IMR-90 (cell line): ENCODE results near the gene NBEA. TPM values are rescaled to one million over a fixed set of nuclear protein-coding genes. Genes with fewer than 3 reads are reported as not detected.

Experiments
- ATAC-seq: fragments of 200-7000 bp; cut with Tn5 transposase; 2 replicates; pipeline ENCODE4 v1.9.1; 2020; ENCODE audit warnings: low read depth, mild to moderate bottlenecking, moderate library complexity
- BruUV-seq: library from RNA; stranded (reverse); fragments of 400-500 nt; replicated peaks from 2 replicates; lab custom pipeline; 2021; lab: Mats Ljungman, UMichigan
- CTCF ChIA-PET: fragments of 300-600 bp; formaldehyde crosslinking; extraction: SDS; loops from one replicate; lab custom pipeline; 2021; ENCODE audit warnings: antibody characterized with exemption; lab: Yijun Ruan, JAX
- POLR2A ChIA-PET: fragments of 300-600 bp; sonication (Branson Sonifier 250); formaldehyde crosslinking; loops from one replicate; lab custom pipeline; 2022; ENCODE audit warnings: antibody characterized with exemption; ENCODE audit not compliant: unreplicated experiment; lab: Charles Lee
- DNase-seq: peaks from one replicate; pipeline ENCODE4 v3.0.0; 2013
- H2AFZ ChIP-seq: replicated peaks from 2 replicates; pipeline ENCODE3; 2013; ENCODE audit warnings: low read length, mild to moderate bottlenecking; ENCODE audit not compliant: poor library complexity
- H2AK5ac ChIP-seq: 2 replicates; pipeline ENCODE4 v1.6.1; 2013; ENCODE audit warnings: low read depth, low read length, inconsistent platforms
- H2AK9ac ChIP-seq: replicated peaks from 2 replicates; pipeline ENCODE3; 2013; ENCODE audit warnings: mild to moderate bottlenecking, low read depth, low read length, moderate library complexity; ENCODE audit not compliant: poor library complexity
- H2BK120ac ChIP-seq: 2 replicates; pipeline ENCODE4 v1.6.1; 2013; ENCODE audit warnings: low read depth, low read length, inconsistent platforms
- H2BK15ac ChIP-seq: 3 replicates; pipeline ENCODE4 v1.6.1; 2013; ENCODE audit warnings: low read depth, low read length, inconsistent platforms
- H2BK20ac ChIP-seq: 2 replicates; pipeline ENCODE4 v1.6.1; 2013; ENCODE audit warnings: low read depth, mild to moderate bottlenecking, inconsistent platforms, low read length, moderate library complexity
- H2BK5ac ChIP-seq: 2 replicates; pipeline ENCODE4 v1.6.1; 2013; ENCODE audit warnings: mild to moderate bottlenecking, low read depth, low read length, inconsistent platforms; ENCODE audit not compliant: poor library complexity, severe bottlenecking
- H3K14ac ChIP-seq: replicated peaks from 2 replicates; pipeline ENCODE4 v1.6.1; 2013; ENCODE audit warnings: low read depth, low read length, inconsistent platforms
- H3K18ac ChIP-seq: 2 replicates; pipeline ENCODE4 v1.6.1; 2013; ENCODE audit warnings: low read depth, low read length, control low read depth
- H3K23ac ChIP-seq: 2 replicates; pipeline ENCODE4 v1.6.1; 2013; ENCODE audit warnings: low read depth, low read length, inconsistent platforms
- H3K27ac ChIP-seq: 2 replicates; pipeline ENCODE4 v1.5.1; 2013; ENCODE audit warnings: mild to moderate bottlenecking, control low read depth, low read length; ENCODE audit not compliant: insufficient read depth
- H3K27me3 ChIP-seq: 2 replicates; pipeline ENCODE4 v1.6.1; 2013; ENCODE audit warnings: low read length; ENCODE audit not compliant: control insufficient read depth, insufficient read depth
- H3K36me3 ChIP-seq: 2 replicates; pipeline ENCODE4 v1.6.1; 2013; ENCODE audit warnings: low read length, mixed read lengths; ENCODE audit not compliant: control insufficient read depth, insufficient read depth
- H3K4ac ChIP-seq: 2 replicates; pipeline ENCODE4 v1.6.1; 2013; ENCODE audit warnings: low read depth, low read length, inconsistent platforms
- H3K4me1 ChIP-seq: 2 replicates; pipeline ENCODE4 v1.6.1; 2013; ENCODE audit warnings: low read length, mixed read lengths; ENCODE audit not compliant: control insufficient read depth, insufficient read depth
- H3K4me2 ChIP-seq: 2 replicates; pipeline ENCODE4 v1.6.1; 2013; ENCODE audit warnings: low read depth, mild to moderate bottlenecking, control low read depth, low read length, moderate library complexity
- H3K4me3 ChIP-seq: 2 replicates; pipeline ENCODE4 v1.5.1; 2013; ENCODE audit warnings: low read depth, mild to moderate bottlenecking, control low read depth, low read length, moderate library complexity; ENCODE audit not compliant: insufficient read depth
- H3K56ac ChIP-seq: 2 replicates; pipeline ENCODE4 v1.6.1; 2013; ENCODE audit warnings: low read length, inconsistent platforms; ENCODE audit not compliant: insufficient read depth; ENCODE audit errors: extremely low read depth
- H3K79me1 ChIP-seq, 2 experiments: 2 replicates each; pipeline ENCODE4 v1.6.1; 2013; ENCODE audit warnings: low read length in 2 of 2, inconsistent platforms in 1 of 2, low read depth in 1 of 2
- H3K9ac ChIP-seq: 2 replicates; pipeline ENCODE4 v1.6.1; 2013; ENCODE audit warnings: low read depth, low read length, control low read depth
- H3K9me1 ChIP-seq: 2 replicates; pipeline ENCODE4 v1.6.1; 2013; ENCODE audit warnings: low read length, inconsistent platforms; ENCODE audit not compliant: insufficient read depth
- H3K9me3 ChIP-seq: 2 replicates; pipeline ENCODE4 v1.6.1; 2013; ENCODE audit warnings: low read length; ENCODE audit not compliant: control insufficient read depth, insufficient read depth
- H4K20me1 ChIP-seq: 2 replicates; pipeline ENCODE4 v1.6.1; 2013; ENCODE audit warnings: low read length, inconsistent platforms; ENCODE audit not compliant: insufficient read depth
- H4K5ac ChIP-seq: 2 replicates; pipeline ENCODE4 v1.6.1; 2013; ENCODE audit warnings: mild to moderate bottlenecking, low read depth, low read length, control low read depth
- H4K8ac ChIP-seq, 2 experiments: 2 replicates each; pipeline ENCODE4 v1.6.1; 2013; ENCODE audit warnings: low read depth in 2 of 2, low read length in 2 of 2, control low read depth in 1 of 2, inconsistent platforms in 1 of 2
- H4K91ac ChIP-seq: 2 replicates; pipeline ENCODE4 v1.6.1; 2013; ENCODE audit warnings: low read depth, low read length, inconsistent platforms; ENCODE audit not compliant: insufficient read depth
- BHLHE40 ChIP-seq: fragments of 150-350 bp; IDR thresholded peaks from 2 replicates; pipeline ENCODE4 v1.6.1; 2016; ENCODE audit warnings: mild to moderate bottlenecking, low read depth, low read length
- CEBPB ChIP-seq: IDR thresholded peaks from 2 replicates; pipeline ENCODE4 v1.6.1; 2012; ENCODE audit warnings: low read depth, low read length, improper control_type of control experiment
- CHD1 ChIP-seq: IDR thresholded peaks from 2 replicates; pipeline ENCODE4 v1.6.1; 2012; ENCODE audit warnings: low read depth, low read length, improper control_type of control experiment
- CTCF ChIP-seq: conservative IDR thresholded peaks from 2 replicates; pipeline ENCODE4 v1.5.1; 2012; ENCODE audit warnings: mild to moderate bottlenecking, low read depth, low read length, improper control_type of control experiment
- ELK1 ChIP-seq: fragments of 150-350 bp; IDR thresholded peaks from 2 replicates; pipeline ENCODE4 v1.6.1; 2016; ENCODE audit warnings: low read depth, mild to moderate bottlenecking, low read length, moderate library complexity, borderline replicate concordance
- FOS ChIP-seq: fragments of 150-350 bp; IDR thresholded peaks from 2 replicates; pipeline ENCODE4 v1.6.1; 2016; ENCODE audit warnings: low read depth, low read length
- MAFK ChIP-seq: IDR thresholded peaks from 2 replicates; pipeline ENCODE4 v1.6.1; 2012; ENCODE audit warnings: low read depth, low read length, improper control_type of control experiment
- MAZ ChIP-seq: IDR thresholded peaks from 2 replicates; pipeline ENCODE4 v1.6.1; 2012; ENCODE audit warnings: low read depth, mild to moderate bottlenecking, low read length, improper control_type of control experiment, moderate library complexity, borderline replicate concordance
- NFE2L2 ChIP-seq: fragments of 150-350 bp; IDR thresholded peaks from 2 replicates; pipeline ENCODE4 v1.6.1; 2016; ENCODE audit warnings: low read depth, mild to moderate bottlenecking, low read length
- POLR2A ChIP-seq: IDR thresholded peaks from 2 replicates; pipeline ENCODE4 v1.6.1; 2012; ENCODE audit warnings: mild to moderate bottlenecking, low read depth, low read length
- RAD21 ChIP-seq: IDR thresholded peaks from 2 replicates; pipeline ENCODE4 v1.6.1; 2012; ENCODE audit warnings: low read length, improper control_type of control experiment
- RCOR1 ChIP-seq: IDR thresholded peaks from 2 replicates; pipeline ENCODE4 v1.6.1; 2012; ENCODE audit warnings: mild to moderate bottlenecking, low read length, improper control_type of control experiment; ENCODE audit not compliant: insufficient replicate concordance
- RFX5 ChIP-seq: IDR thresholded peaks from 2 replicates; pipeline ENCODE4 v1.8.0; 2012; ENCODE audit warnings: low read depth, mild to moderate bottlenecking, low read length, moderate library complexity
- SMC3 ChIP-seq: fragments of 150-350 bp; IDR thresholded peaks from 2 replicates; pipeline ENCODE4 v1.6.1; 2016; ENCODE audit warnings: low read depth, mild to moderate bottlenecking, antibody characterized with exemption, low read length, moderate library complexity
- USF2 ChIP-seq: fragments of 150-350 bp; IDR thresholded peaks from 2 replicates; pipeline ENCODE4 v1.6.1; 2017; ENCODE audit warnings: mild to moderate bottlenecking, antibody characterized with exemption, low read length, low read depth
- WGBS, 2 experiments: methylation state at CpG; one replicate each; pipeline versions ENCODE4 v1.1.5 to v1.1.7; 2013; ENCODE audit warnings: missing lambda C conversion rate in 2 of 2; ENCODE audit not compliant: insufficient read length in 1 of 2; ENCODE audit errors: extremely low coverage in 2 of 2; 5-methylcytosine and 5-hydroxymethylcytosine counted together
- dilution Hi-C: fragments of 300-500 bp; cut with HindIII; formaldehyde crosslinking; loops from one replicate; pipeline ENCODE4 v1.14.3; 2018; ENCODE audit warnings: low sequenced_read_pairs; ENCODE audit not compliant: unreplicated experiment
- in situ Hi-C: fragments of 300-500 bp; cut with MboI; formaldehyde crosslinking; loops from 3 replicates; pipeline ENCODE4 v1.14.3; 2019; ENCODE audit warnings: low sequenced_read_pairs, inconsistent platforms, mixed read lengths
- intact Hi-C: fragments of 100-400 bp; cut with micrococcal nuclease; formaldehyde crosslinking; loops from 2 replicates; pipeline ENCODE4 v1.10.0; 2022
- polyA plus RNA-seq, 3 experiments: library from polyadenylated mRNA; depleted of rRNA; stranded (reverse); fragments of >200 nt; gene quantifications; 2 replicates each; pipeline ENCODE4 v1.2.3, GENCODE V29; 2012; ENCODE audit warnings: low replicate concordance in 1 of 3
- total RNA-seq: library from RNA; depleted of rRNA; stranded (reverse); fragments of >200 nt; gene quantifications from 2 replicates; pipeline ENCODE4 v1.2.3, GENCODE V29; 2012

Gene NBEA
- total and polyA plus RNA-seq, 2 of the 4 experiments (the other 2 are of a cell fraction): 0.82 to 2.2 TPM

- TF ChIP-seq FOS (no peak), RAD21 (no peak)
Observed at GRCh38 chr13:34944274-34944634, 2.2 kb downstream of the NBEA start (continued).

- no peaks in the 10 kb centered on the region for H3K9me3 ChIP-seq
- H4K8ac ChIP-seq: no peak overlapping the region
- in situ Hi-C loops (no loop called here), intact Hi-C loops (loop anchor here (10.0 kb wide), 1 partner anchor 1010 kb away; no protein-coding TSS in a partner anchor), dilution Hi-C loops (no loop called here)
- no peak for TF ChIP-seq RCOR1
- TF ChIP-seq RAD21: no peak
- no peak for TF ChIP-seq MAZ
- TF ChIP-seq MAFK: no peak
- TF ChIP-seq CTCF: no peak
- no peak for TF ChIP-seq ELK1
- TF ChIP-seq CHD1: no peak
- TF ChIP-seq SMC3: no peak
- TF ChIP-seq POLR2A: no peak
- no peak for TF ChIP-seq BHLHE40
- TF ChIP-seq FOS: no peak
- TF ChIP-seq USF2: no peak
- TF ChIP-seq NFE2L2: no peak
- no peak for TF ChIP-seq RFX5
- no peak for TF ChIP-seq CEBPB
- no peaks in the 10 kb centered on the region; the same call in 1 of the 2 replicates for H3K9me1 ChIP-seq
- no peak overlapping the region for H3K23ac ChIP-seq
- no peak overlapping the region for H2BK120ac ChIP-seq
- H2AK5ac ChIP-seq: no peak overlapping the region
- no peak overlapping the region for H3K9ac ChIP-seq
- H3K4me2 ChIP-seq: no peak overlapping the region
- ATAC-seq (no peak), DNase-seq (no peak)
- BruUV-seq: no TSS peak
- H3K18ac ChIP-seq: no peak overlapping the region
- no peak overlapping the region for H2BK5ac ChIP-seq
- H3K36me3 ChIP-seq: no peaks in the 10 kb centered on the region
- no peak overlapping the region for H3K14ac ChIP-seq
- no peak overlapping the region for H3K56ac ChIP-seq
- no CpG with 5 or more reads among the region's 2 CpGs for WGBS, 2 experiments
- no peak overlapping the region for H4K5ac ChIP-seq
- H3K27me3 ChIP-seq: peaks cover 14% of the 10 kb centered on the region
- H4K91ac ChIP-seq: no peak overlapping the region
- H3K4me3 ChIP-seq: no peak overlapping the region
- H3K4ac ChIP-seq: no peak overlapping the region
- no peak overlapping the region for H2AK9ac ChIP-seq
- H3K27ac ChIP-seq: no peak overlapping the region
- POLR2A ChIA-PET: no interaction called here
- CTCF ChIA-PET: no interaction called here
- H2BK20ac ChIP-seq: no peak overlapping the region
- H2BK15ac ChIP-seq: no peak overlapping the region
- H2AFZ ChIP-seq: no peak overlapping the region
- peaks cover 4% of the 10 kb centered on the region; the same call in 1 of the 2 replicates for H3K4me1 ChIP-seq
- H3K79me1 ChIP-seq: 0 out of 4 replicates have a peak, but pooled peaks cover 0 to 2% of the 10 kb centered on the region in 2 experiments
- H4K20me1 ChIP-seq: no peaks in the 10 kb centered on the region
Observed at GRCh38 chr13:34944751-34945150, 2.7 kb downstream of the NBEA start.
